Activated naive CD8-positive, alpha-beta T cell treated with anti-CD3 and anti-CD28 coated beads, Interleukin-2, amount 50 U/mL, for 24 hours (primary cell): ENCODE data around the gene COQ6.
"Not testable (repeated sequence)": the region's sequence is repeated elsewhere in the genome, so short reads cannot be mapped to it uniquely, and the experiment has no call there.

Source experiments
- ATAC-seq: fragments of 150-1000 bp; cut with Tn5 transposase; one replicate; pipeline ENCODE4 v1.10.0; 2021
- DNase-seq: peaks from one replicate; pipeline ENCODE4 v3.0.0; 2021
- H3K27ac Mint-ChIP-seq: one replicate; pipeline ENCODE4 v1.8.0; 2021; ENCODE audit warnings: mild to moderate bottlenecking, mixed read lengths
- H3K27me3 Mint-ChIP-seq: one replicate; pipeline ENCODE4 v1.8.0; 2021; ENCODE audit warnings: mixed read lengths
- H3K36me3 Mint-ChIP-seq: one replicate; pipeline ENCODE4 v1.8.0; 2021; ENCODE audit warnings: low read depth, mixed read lengths
- H3K4me1 Mint-ChIP-seq: one replicate; pipeline ENCODE4 v1.8.0; 2021; ENCODE audit warnings: mixed read lengths
- H3K4me3 Mint-ChIP-seq: one replicate; pipeline ENCODE4 v1.8.0; 2021; ENCODE audit warnings: mild to moderate bottlenecking, moderate library complexity, mixed read lengths
- H3K9me3 Mint-ChIP-seq: one replicate; pipeline ENCODE4 v1.8.0; 2021; ENCODE audit warnings: mixed read lengths

COQ6 gene

DNA sequence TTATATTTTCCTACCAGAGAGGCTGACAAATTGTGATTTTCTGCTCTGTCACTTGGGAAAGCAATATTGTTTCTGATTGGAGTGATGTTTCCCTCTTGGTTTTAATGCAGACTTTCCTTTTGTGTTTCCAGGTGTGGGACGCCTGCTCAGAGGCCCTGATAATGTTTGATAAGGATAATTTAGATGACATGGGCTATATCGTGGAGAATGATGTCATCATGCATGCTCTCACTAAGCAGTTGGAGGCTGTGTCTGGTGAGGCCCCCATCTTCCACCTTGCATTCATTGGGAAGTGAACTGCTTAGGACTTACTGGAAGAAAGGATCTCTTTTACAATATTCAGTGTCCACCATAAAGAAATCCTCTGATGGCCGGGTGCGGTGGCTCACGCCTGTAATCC is 5.6 kb downstream of the COQ6 start:
- no peaks in the 10 kb centered on the region for H3K9me3 Mint-ChIP-seq
- peaks cover 8% of the 10 kb centered on the region for H3K4me1 Mint-ChIP-seq
- H3K27ac Mint-ChIP-seq, result no peak overlapping the region
- DNase-seq, result no peak
- H3K27me3 Mint-ChIP-seq, result no peaks in the 10 kb centered on the region
- no peak for ATAC-seq
- peaks cover 13% of the 10 kb centered on the region for H3K36me3 Mint-ChIP-seq
- H3K4me3 Mint-ChIP-seq, result no peak overlapping the region

GRCh38 chr14:73958591-73958990 is 8.5 kb downstream of the COQ6 start:
- Mint-ChIP-seq H3K27me3 (no peaks in the 10 kb centered on the region), H3K36me3 (peaks cover 21% of the 10 kb centered on the region), H3K9me3 (no peaks in the 10 kb centered on the region), H3K4me3 (no peak overlapping the region), H3K4me1 (no peaks in the 10 kb centered on the region), H3K27ac (no peak overlapping the region)
- DNase-seq (no peak), ATAC-seq (no peak)

DNA sequence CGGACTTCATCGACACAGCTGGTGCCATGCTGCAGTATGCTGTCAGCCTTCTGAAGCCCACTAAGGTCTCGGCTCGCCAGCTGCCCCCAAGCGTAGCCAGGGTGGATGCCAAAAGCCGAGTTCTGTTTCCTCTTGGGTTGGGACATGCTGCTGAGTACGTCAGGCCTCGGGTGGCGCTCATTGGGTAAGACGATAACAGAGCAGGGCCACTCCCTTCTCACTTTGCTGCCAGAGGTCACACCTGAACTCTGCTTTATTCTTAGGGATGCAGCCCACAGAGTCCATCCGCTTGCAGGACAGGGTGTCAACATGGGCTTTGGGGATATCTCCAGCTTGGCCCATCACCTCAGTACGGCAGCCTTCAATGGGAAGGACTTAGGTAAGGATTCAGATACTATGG is 11.1 kb downstream of the COQ6 start:
- DNase-seq (no peak), ATAC-seq (no peak)
- Mint-ChIP-seq H3K27ac (no peak overlapping the region), H3K36me3 (peaks cover 16% of the 10 kb centered on the region), H3K4me1 (no peaks in the 10 kb centered on the region), H3K9me3 (no peaks in the 10 kb centered on the region), H3K4me3 (no peak overlapping the region), H3K27me3 (no peaks in the 10 kb centered on the region)

GRCh38 chr14:73965216-73965615 is 15.1 kb downstream of the COQ6 start:
- no peak for DNase-seq
- Mint-ChIP-seq H3K4me1 (no peaks in the 10 kb centered on the region), H3K4me3 (no peak overlapping the region), H3K27ac (no peak overlapping the region), H3K27me3 (no peaks in the 10 kb centered on the region), H3K9me3 (no peaks in the 10 kb centered on the region), H3K36me3 (peaks cover 19% of the 10 kb centered on the region)
- no peak for ATAC-seq

- Mint-ChIP-seq H3K27ac (no peak overlapping the region), H3K27me3 (no peaks in the 10 kb centered on the region), H3K9me3 (no peaks in the 10 kb centered on the region), H3K4me3 (no peak overlapping the region), H3K4me1 (no peaks in the 10 kb centered on the region), H3K36me3 (peaks cover 6% of the 10 kb centered on the region)
- no peak for ATAC-seq
- no peak for DNase-seq
These were observed 18.8 kb downstream of the COQ6 start for GRCh38 chr14:73968885-73969284.

DNA sequence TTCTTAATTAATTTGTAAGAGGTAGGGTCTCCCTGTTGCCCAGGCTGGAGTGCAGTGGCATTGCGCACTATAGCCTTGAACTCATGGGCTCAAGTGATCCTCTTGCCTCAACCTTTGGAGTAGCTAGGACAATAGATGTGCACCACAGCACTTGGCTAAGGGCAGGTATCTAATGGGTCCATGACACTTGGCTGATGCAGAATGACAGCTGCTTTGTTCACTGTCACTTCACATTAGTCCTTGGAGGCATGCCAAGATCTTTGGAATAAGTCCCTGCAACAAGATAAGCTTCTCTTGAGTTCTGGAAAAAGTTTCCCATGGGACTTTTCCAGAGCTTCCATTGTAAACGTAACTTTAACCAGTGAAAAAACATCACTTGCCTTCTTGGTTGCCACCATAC is 23.4 kb downstream of the COQ6 start:
- DNase-seq (no peak), ATAC-seq (no peak)
- H3K4me1 Mint-ChIP-seq, result no peaks in the 10 kb centered on the region
- H3K36me3 Mint-ChIP-seq, result peaks cover 6% of the 10 kb centered on the region
- no peaks in the 10 kb centered on the region for H3K27me3 Mint-ChIP-seq
- H3K9me3 Mint-ChIP-seq, result no peaks in the 10 kb centered on the region
- no peak overlapping the region for H3K4me3 Mint-ChIP-seq
- H3K27ac Mint-ChIP-seq, result no peak overlapping the region

- Mint-ChIP-seq H3K27me3 (no peaks in the 10 kb centered on the region), H3K9me3 (no peaks in the 10 kb centered on the region), H3K27ac (no peak overlapping the region), H3K36me3 (peaks cover 4% of the 10 kb centered on the region), H3K4me1 (no peaks in the 10 kb centered on the region), H3K4me3 (no peak overlapping the region)
- ATAC-seq (no peak), DNase-seq (no peak)
These were observed 26.0 kb downstream of the COQ6 start for GRCh38 chr14:73976125-73976524.

GRCh38 chr14:73977896-73978295 is 27.8 kb downstream of the COQ6 start:
- DNase-seq (no peak), ATAC-seq (no peak)

DNA sequence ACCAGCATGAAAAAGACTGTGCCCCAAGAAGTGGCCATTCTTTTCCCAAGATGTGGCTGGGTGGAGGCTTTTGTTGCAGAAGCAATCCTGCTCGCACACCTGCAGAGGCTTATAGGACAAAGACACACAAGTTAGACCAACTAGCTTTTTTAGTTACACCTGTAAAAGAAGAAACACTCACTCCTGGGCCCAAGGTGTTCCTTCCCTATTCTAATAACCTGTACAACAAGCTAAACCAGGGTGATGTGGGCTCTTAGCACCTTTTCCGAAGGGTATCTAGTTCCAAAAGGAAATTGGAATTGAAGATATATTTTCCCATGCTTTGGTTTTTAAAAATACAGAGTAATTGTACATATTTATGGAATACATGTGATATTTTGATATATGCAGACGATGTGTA is 38.0 kb downstream of the COQ6 start:
- H3K27ac Mint-ChIP-seq, result no peak overlapping the region

More at GRCh38 chr14:73977896-73978295, 27.8 kb downstream of the COQ6 start:
- H3K36me3 Mint-ChIP-seq, result peaks cover 4% of the 10 kb centered on the region
- H3K4me1 Mint-ChIP-seq, result no peaks in the 10 kb centered on the region
- no peaks in the 10 kb centered on the region for H3K27me3 Mint-ChIP-seq
- H3K4me3 Mint-ChIP-seq, result no peak overlapping the region
- no peak overlapping the region for H3K27ac Mint-ChIP-seq
- no peaks in the 10 kb centered on the region for H3K9me3 Mint-ChIP-seq

DNA sequence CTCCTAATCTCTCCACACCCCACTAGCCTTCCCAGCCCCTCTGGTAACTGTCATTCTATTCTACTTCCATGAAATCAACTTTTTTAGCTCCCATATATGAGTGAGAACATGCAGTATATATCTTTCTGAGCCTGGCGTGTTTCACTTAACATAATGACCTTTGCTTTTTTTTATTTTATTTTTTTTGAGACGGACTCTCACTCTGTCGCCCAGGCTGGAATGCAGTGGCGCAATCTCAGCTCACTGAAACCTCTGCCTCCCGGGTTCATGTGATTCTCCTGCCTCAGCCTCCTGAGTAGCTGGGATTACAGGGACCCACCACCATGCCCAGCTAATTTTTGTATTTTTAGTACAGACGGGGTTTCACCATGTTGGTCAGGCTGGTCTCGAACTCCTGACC is 38.6 kb downstream of the COQ6 start:
- not testable (repeated sequence) for H3K4me3 Mint-ChIP-seq, H3K9me3 Mint-ChIP-seq, H3K27me3 Mint-ChIP-seq, H3K4me1 Mint-ChIP-seq, DNase-seq, ATAC-seq, H3K27ac Mint-ChIP-seq
- H3K36me3 Mint-ChIP-seq, result peaks cover 14% of the 10 kb centered on the region

More for the DNA sequence above, 38.0 kb downstream of the COQ6 start:
- no peaks in the 10 kb centered on the region for H3K4me1 Mint-ChIP-seq
- peaks cover 14% of the 10 kb centered on the region for H3K36me3 Mint-ChIP-seq
- no peak overlapping the region for H3K4me3 Mint-ChIP-seq
- H3K27me3 Mint-ChIP-seq, result no peaks in the 10 kb centered on the region
- ATAC-seq, result no peak
- no peaks in the 10 kb centered on the region for H3K9me3 Mint-ChIP-seq
- no peak for DNase-seq

GRCh38 chr14:73991092-73991491 is 41.0 kb downstream of the COQ6 start:
- ATAC-seq (no peak), DNase-seq (no peak)
- Mint-ChIP-seq H3K9me3 (no peaks in the 10 kb centered on the region), H3K36me3 (peaks cover 9% of the 10 kb centered on the region), H3K27ac (no peak overlapping the region), H3K4me3 (no peak overlapping the region), H3K27me3 (no peaks in the 10 kb centered on the region), H3K4me1 (no peaks in the 10 kb centered on the region)

DNA sequence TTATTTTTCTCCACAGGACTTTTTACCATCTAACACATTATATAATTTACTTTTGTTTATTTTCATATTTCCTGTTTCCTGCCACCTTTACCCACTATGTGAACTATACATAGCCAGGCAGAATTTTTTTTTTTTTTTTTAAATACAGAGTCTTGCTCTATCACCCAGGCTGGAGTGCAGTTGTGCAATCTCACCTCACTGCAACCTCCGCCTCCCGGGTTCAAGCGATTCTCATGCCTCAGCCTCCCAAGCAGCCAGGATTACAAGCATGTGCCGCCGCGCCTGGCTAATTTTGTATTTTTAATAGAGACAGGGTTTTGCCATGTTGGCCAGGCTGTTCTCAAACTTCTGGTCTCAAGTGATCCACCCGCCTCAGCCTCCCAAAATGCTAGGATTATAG is 44.8 kb downstream of the COQ6 start:
- not testable (repeated sequence) for ATAC-seq, H3K27ac Mint-ChIP-seq, DNase-seq, H3K4me3 Mint-ChIP-seq, H3K4me1 Mint-ChIP-seq, H3K9me3 Mint-ChIP-seq, H3K36me3 Mint-ChIP-seq, H3K27me3 Mint-ChIP-seq

DNA sequence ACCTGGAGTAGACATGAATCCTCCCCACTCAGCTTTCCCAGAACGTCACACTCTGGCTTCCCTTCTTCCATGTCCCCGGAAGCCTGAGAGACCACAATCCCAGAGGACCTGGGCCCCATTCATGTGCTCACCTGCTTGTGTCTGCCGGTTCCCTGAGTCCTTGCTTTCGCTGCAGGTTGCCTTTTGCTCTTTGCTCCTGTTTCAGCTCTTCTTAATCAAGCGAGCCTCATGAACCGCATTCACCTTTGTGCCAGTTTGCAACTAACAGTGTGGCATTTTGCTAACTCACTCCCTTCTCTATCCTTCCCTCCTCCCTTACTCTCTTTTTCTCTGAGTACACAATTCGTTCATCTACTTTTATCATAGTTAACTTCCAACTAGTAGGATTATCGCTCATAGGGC is 45.9 kb downstream of the COQ6 start:
- H3K9me3 Mint-ChIP-seq, result no peaks in the 10 kb centered on the region
- no peak overlapping the region for H3K4me3 Mint-ChIP-seq
- ATAC-seq, result no peak
- no peaks in the 10 kb centered on the region for H3K27me3 Mint-ChIP-seq
- peaks cover 7% of the 10 kb centered on the region for H3K36me3 Mint-ChIP-seq
- no peak for DNase-seq
- no peaks in the 10 kb centered on the region for H3K4me1 Mint-ChIP-seq
- H3K27ac Mint-ChIP-seq, result no peak overlapping the region

DNA sequence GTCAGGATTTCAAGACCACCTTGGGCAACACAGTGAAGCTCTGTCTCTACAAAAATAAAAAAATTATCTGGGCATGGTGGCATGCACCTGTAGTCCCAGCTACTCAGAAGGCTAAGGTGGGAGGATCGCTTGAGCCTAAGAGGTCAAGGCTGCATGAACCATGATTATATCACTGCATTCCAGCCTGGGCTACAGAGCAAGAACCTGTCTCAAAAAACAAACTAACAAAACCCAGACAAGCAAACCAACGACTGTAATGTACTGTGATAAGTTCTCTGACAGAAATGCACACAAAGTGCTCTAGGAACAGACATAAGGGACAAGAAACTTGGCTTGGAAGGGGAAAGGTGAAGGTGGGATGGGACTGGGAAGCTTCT is 46.6 kb downstream of the COQ6 start:
- Mint-ChIP-seq H3K9me3 (no peaks in the 10 kb centered on the region), H3K4me1 (no peaks in the 10 kb centered on the region), H3K36me3 (peaks cover 5% of the 10 kb centered on the region), H3K4me3 (no peak overlapping the region), H3K27ac (no peak overlapping the region), H3K27me3 (no peaks in the 10 kb centered on the region)
- no peak for ATAC-seq
- no peak for DNase-seq

DNA sequence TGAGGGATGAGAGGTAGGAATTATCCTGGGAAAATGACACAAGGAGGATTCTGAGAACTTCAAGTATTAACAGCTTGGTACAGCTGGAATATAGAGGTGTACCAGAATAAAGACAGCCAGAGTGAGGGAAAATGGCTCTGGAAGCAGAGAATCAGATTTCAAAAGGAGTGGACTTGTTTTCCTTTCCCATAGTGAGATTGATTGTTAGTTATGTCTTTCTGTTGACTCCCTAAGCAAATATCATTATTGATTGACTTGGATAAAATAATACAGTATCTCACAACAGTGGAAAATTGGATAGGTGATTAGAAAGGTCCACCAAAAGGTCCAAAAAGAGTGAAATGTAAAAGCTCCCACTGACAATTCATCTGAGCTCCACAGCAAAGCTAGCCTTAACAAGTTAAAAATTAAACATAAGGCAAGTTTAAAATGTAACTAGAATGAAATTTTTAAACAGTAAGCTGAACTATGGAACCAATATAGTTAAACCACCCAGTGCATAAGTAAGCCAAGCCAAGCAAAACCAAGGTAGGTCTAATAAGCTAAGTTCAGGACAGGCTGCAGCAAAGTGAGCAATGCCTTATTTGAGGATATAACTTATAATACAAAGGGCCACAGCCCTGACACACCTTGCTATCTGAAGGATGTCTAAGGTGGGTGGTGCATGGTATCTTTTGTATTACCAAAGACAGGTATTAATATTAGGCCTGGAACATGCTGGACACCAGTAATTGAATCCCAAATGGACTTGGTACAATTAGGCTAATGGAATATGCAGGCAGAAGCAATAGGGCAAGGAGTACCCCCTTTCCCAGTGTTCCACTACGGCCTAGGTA is 47.2 kb downstream of the COQ6 start:
- Mint-ChIP-seq H3K27me3 (no peaks in the 10 kb centered on the region), H3K27ac (no peak overlapping the region), H3K9me3 (no peaks in the 10 kb centered on the region), H3K4me3 (no peak overlapping the region), H3K4me1 (no peaks in the 10 kb centered on the region), H3K36me3 (peaks cover 5% of the 10 kb centered on the region)
- DNase-seq (no peak), ATAC-seq (no peak)
